LNCAP (cell line): ENCODE results near the gene OSBPL10.

Experiments
- CTCF ChIP-seq: fragments of 450-650 bp; IDR thresholded peaks from 2 replicates; pipeline ENCODE4 v1.5.1; 2017; ENCODE audit warnings: mild to moderate bottlenecking

Gene OSBPL10

DNA sequence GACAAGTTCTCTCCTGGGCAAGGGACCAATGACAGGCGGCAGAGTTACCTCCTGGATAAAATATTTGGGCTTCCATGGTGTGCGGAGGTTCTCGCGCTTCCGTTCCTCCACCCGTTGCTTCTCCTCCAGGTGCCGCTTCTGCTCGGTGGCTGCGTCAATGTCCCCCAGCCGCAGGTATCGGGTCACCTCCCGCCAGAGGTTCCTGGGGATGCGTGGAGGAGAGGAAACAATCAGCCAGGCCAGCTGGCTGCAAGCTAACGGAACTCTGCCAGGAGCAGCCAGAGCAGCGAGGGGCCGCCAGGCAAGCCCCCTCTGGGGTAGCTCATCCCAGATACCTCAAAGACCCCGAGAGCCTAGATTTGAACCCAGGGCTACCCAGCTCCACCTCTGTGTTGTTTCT lies 317.0 kb downstream of the OSBPL10 start:
- TF ChIP-seq CTCF, result no peak

DNA sequence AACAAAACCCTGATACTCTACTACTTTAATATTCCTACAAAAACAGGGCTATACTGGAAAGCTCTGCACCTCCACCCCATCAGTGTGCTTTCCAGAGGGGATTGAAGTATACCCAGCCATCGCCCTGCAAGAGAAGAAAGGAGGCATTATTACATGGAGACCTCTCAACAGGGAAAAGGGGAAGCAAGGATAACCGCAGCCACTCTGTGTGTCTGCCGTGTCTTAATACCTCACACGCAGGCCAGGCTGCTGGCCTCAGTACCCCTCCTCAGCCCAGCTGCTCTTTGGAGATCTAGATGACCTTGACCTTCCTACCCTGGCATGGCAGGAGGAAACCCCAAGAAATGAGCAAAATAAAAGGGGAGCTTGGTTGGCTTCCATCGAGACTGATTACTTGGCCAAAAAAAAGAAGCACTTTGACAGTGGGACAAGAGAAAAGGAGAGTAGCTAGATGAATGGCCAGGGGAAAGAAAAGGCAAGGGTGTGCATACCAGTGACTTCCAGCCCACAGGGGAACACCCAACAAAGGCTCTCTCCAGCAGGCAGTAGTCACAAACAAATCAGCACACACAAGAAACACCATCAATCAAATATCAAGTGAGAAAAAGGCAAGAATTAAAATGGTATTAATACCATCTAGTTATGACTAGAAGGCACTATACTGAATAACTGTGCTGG lies 318.9 kb downstream of the OSBPL10 start:
- TF ChIP-seq CTCF, result no peak

DNA sequence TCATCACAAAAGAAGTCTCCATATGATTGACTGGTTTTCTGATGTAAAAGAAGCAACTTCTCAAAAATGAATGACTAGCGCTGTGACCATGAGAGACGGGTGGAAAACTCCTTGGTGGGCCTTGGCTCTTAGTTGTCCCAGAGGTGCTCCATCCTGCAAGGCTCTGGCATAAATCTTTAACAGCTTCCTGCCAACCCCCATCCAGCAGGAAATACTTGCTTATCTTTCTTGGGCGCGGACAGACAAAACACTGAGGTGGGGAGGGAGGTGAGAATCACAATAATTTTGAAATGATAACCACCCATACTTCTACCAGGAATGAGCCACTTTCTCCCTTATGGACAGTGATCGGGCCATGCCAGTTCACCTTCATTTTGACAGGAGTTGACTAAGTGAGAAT lies 319.8 kb downstream of the OSBPL10 start:
- no peak for TF ChIP-seq CTCF

GRCh38 chr3:31659246-31659645 lies 321.8 kb downstream of the OSBPL10 start:
- TF ChIP-seq CTCF, result no peak

- TF ChIP-seq CTCF, result no peak
Measured at GRCh38 chr3:31654998-31655397, 326.1 kb downstream of the OSBPL10 start.

GRCh38 chr3:31653464-31653863 lies 327.6 kb downstream of the OSBPL10 start:
- TF ChIP-seq CTCF, result no peak

GRCh38 chr3:31652296-31652695 lies 328.8 kb downstream of the OSBPL10 start:
- TF ChIP-seq CTCF, result no peak
